Glutamatergic neuron (in vitro differentiated cells): ENCODE data around the gene UBE2E2. TPM values are rescaled to one million over a fixed set of nuclear protein-coding genes. Genes with fewer than 3 reads are reported as not detected.

Source experiments
- DNase-seq: peaks from one replicate; pipeline ENCODE4 v3.0.0; 2022
- H3K27ac Mint-ChIP-seq: one replicate; pipeline ENCODE4 v1.8.0; 2020; ENCODE audit warnings: mild to moderate bottlenecking, mixed read lengths, inconsistent platforms; ENCODE audit not compliant: unreplicated experiment
- H3K27me3 Mint-ChIP-seq: one replicate; pipeline ENCODE4 v1.8.0; 2020; ENCODE audit warnings: mild to moderate bottlenecking, moderate library complexity, mixed read lengths, inconsistent platforms; ENCODE audit not compliant: unreplicated experiment
- H3K36me3 Mint-ChIP-seq: one replicate; pipeline ENCODE4 v1.8.0; 2020; ENCODE audit warnings: mild to moderate bottlenecking, mixed read lengths, inconsistent platforms; ENCODE audit not compliant: unreplicated experiment
- H3K4me1 Mint-ChIP-seq: one replicate; pipeline ENCODE4 v1.8.0; 2020; ENCODE audit warnings: mild to moderate bottlenecking, low read depth, mixed read lengths, inconsistent platforms; ENCODE audit not compliant: unreplicated experiment
- H3K4me3 Mint-ChIP-seq: one replicate; pipeline ENCODE4 v1.8.0; 2020; ENCODE audit warnings: mild to moderate bottlenecking, mixed read lengths, inconsistent platforms; ENCODE audit not compliant: unreplicated experiment
- H3K9me3 Mint-ChIP-seq: one replicate; pipeline ENCODE4 v1.8.0; 2020; ENCODE audit warnings: mild to moderate bottlenecking, moderate library complexity, mixed read lengths, inconsistent platforms; ENCODE audit not compliant: unreplicated experiment
- total RNA-seq: library from RNA; stranded (reverse); fragmentation: NEBNext Ultra II Directional; extraction: Animal tissue kit (Norgen Biotek cat#: 25700); gene quantifications from one replicate; pipeline ENCODE4 v1.2.1, GENCODE V29; 2021; ENCODE audit not compliant: unreplicated experiment
- TF ChIP-seq, protein P1 (sequence below): fragments of 200-600 bp; sonication (generic); IDR thresholded peaks from one replicate; pipeline ENCODE4 v1.5.0; 2021; ENCODE audit not compliant: partially characterized antibody, unreplicated experiment

Gene UBE2E2
- total RNA-seq, 1 donor from 2014 or later, result 40.6 TPM

DNA sequence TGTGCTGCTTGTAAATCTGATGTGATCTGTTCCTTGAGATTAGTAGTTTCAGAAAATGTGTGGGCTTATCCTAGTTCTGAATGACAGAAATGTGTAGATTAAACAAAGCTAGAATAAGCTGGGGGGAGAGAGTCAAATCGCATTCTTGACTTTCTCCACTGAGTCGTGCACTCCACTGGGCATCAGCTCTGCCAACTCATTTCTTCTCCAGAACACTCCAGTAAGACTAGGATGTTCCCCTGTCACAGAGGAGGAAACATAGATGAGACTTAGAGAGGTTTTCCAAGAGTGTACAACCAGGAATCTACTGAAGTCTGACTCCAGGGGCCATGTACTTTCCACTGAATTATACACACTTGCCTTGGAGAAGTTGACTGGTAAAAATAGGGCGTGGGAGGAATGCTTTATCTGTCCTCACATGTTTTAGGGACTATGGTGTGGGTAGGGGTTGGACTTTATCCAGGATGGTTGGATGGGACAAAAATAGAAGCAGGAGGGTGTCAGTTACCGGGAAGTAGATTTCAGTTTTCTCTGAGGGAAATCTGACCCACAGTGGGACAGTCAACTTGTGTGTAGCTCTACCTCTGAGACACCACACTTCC lies 298.2 kb downstream of the UBE2E2 start:
- Mint-ChIP-seq H3K4me1 (no peaks in the 10 kb centered on the region), H3K9me3 (no peaks in the 10 kb centered on the region), H3K27ac (no peak overlapping the region), H3K36me3 (no peaks in the 10 kb centered on the region), H3K27me3 (no peaks in the 10 kb centered on the region), H3K4me3 (no peak overlapping the region)
- TF ChIP-seq, protein P1, sequence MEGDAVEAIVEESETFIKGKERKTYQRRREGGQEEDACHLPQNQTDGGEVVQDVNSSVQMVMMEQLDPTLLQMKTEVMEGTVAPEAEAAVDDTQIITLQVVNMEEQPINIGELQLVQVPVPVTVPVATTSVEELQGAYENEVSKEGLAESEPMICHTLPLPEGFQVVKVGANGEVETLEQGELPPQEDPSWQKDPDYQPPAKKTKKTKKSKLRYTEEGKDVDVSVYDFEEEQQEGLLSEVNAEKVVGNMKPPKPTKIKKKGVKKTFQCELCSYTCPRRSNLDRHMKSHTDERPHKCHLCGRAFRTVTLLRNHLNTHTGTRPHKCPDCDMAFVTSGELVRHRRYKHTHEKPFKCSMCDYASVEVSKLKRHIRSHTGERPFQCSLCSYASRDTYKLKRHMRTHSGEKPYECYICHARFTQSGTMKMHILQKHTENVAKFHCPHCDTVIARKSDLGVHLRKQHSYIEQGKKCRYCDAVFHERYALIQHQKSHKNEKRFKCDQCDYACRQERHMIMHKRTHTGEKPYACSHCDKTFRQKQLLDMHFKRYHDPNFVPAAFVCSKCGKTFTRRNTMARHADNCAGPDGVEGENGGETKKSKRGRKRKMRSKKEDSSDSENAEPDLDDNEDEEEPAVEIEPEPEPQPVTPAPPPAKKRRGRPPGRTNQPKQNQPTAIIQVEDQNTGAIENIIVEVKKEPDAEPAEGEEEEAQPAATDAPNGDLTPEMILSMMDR, result no peak
- DNase-seq, result no peak

DNA sequence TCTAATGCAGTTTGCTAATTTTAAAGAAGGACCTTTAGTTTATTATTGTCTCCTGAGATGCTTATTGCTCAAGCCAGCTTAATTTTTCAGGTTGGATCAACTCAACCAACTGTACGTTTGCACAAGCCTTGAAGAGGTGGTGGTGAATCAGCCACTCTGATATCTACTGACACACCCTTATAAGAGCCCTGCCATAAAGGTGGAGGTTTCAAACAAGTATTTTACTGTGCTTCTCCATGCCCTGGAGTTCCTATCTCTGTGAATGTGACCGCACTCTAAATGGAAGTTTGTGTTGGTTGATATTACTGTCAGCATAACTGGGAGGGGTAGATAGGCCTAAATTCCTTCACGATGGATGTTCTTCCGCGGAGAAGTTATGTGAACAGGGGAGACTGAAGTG lies 305.3 kb downstream of the UBE2E2 start:
- no peak for DNase-seq
- TF ChIP-seq, protein P1, result no peak
- Mint-ChIP-seq H3K9me3 (peaks cover 1% of the 10 kb centered on the region), H3K36me3 (no peaks in the 10 kb centered on the region), H3K4me1 (no peaks in the 10 kb centered on the region), H3K4me3 (no peak overlapping the region), H3K27me3 (no peaks in the 10 kb centered on the region), H3K27ac (no peak overlapping the region)

DNA sequence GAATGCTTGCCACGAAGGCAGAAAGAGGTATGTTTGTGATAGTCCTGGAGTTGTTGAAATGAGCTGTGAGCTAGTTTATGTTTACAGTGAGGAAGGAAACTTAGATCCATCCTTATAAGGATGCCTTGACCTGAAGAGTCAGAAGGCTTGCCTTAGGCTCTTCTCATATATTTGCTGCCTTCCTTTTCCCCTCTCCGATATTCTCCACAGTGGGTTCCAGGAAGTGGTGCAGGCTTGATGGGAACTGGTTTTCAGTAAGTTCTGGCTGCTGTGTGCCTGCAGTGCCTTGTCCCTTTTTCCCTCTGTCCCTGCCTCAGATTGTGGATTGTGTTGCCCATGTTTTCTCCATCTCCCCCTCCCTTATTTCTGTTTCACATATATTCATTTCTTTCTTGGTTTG lies 315.3 kb downstream of the UBE2E2 start:
- Mint-ChIP-seq H3K36me3 (no peaks in the 10 kb centered on the region), H3K27me3 (no peaks in the 10 kb centered on the region), H3K9me3 (no peaks in the 10 kb centered on the region), H3K4me3 (no peak overlapping the region), H3K27ac (no peak overlapping the region), H3K4me1 (no peaks in the 10 kb centered on the region)
- TF ChIP-seq, protein P1, result no peak
- DNase-seq, result no peak

DNA sequence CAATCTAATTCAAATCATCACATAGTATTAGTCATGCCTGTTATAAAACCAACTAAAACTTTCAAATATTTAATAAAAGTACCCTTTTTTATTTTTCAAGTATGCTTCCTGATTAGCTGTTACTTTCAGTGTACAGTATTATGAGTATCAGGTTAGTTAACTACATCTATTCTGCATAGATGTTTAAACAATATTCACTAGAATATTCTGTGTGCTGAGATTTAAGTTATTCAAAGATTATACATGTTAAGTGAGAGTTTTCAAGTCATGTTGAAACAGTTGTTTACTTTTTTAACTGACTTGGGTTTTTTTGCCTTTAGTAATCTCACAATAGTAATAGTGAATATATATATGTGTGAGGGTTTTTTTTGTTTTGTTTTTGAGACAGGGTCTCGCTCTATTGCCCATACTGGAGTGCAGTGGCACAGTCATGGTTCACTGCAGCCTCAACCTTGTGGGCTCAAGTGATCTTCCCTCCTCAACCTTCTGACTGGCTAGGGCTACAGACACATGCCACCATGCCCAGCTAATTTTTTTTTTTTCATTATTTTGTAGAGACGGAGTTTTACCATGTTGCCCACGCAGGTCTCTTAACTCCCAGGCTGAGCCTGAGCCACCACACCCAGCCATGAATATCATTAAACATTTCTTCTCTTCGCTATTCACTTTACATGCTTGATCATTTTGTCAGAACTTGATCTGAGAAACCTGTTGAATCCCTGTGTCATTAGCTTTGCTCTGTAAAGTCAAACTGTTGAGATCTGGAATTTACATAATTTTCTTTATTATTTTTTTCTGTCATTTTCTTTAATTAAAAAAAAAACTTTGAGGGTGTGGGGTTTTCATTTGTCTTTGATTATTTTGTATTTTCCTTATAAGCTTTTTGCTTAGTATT lies 316.4 kb downstream of the UBE2E2 start:
- H3K27ac Mint-ChIP-seq, result no peak overlapping the region
- no peaks in the 10 kb centered on the region for H3K9me3 Mint-ChIP-seq
- no peaks in the 10 kb centered on the region for H3K27me3 Mint-ChIP-seq
- no peaks in the 10 kb centered on the region for H3K4me1 Mint-ChIP-seq
- TF ChIP-seq, protein P1, result no peak
- H3K36me3 Mint-ChIP-seq, result no peaks in the 10 kb centered on the region
- no peak for DNase-seq
- H3K4me3 Mint-ChIP-seq, result no peak overlapping the region

DNA sequence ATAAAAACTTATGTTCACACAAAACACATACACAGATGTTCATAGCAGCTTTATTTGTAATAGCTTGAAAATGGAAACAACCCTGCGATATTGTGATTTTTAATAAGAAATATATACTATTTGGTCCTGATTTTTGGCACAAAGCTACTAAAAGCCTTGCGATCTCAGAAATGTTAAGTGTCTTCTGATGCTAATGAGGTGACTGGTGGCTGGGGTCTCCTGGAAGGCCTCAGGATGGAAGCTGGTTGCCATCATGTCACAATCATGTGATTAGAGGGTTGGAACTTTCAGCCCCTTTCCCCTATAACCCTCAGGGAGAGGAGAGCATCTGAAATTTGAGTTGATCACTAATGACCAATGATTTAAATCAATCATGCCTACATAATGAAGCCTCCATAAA lies 324.2 kb downstream of the UBE2E2 start:
- no peak overlapping the region for H3K4me3 Mint-ChIP-seq
- no peak overlapping the region for H3K27ac Mint-ChIP-seq
- DNase-seq, result no peak
- TF ChIP-seq, protein P1, result no peak
- H3K9me3 Mint-ChIP-seq, result no peaks in the 10 kb centered on the region
- no peaks in the 10 kb centered on the region for H3K4me1 Mint-ChIP-seq
- no peaks in the 10 kb centered on the region for H3K36me3 Mint-ChIP-seq
- no peaks in the 10 kb centered on the region for H3K27me3 Mint-ChIP-seq
